Skin epidermis (tissue), 12 donors: ENCODE results near the gene MAML3.

Source experiments
- H3K27ac ChIP-seq, 21 experiments: fragments of 200-600 bp; sonication (generic) in 11 of 21; one replicate each; pipeline ENCODE4 v1.5.0; 2020; ENCODE audit warnings: mild to moderate bottlenecking in 3 of 21, inconsistent platforms in 2 of 21, moderate library complexity in 2 of 21
- H3K4me3 ChIP-seq, 7 experiments: fragments of 200-600 bp; sonication (generic) in 2 of 7; one replicate each; pipeline ENCODE4 v1.5.0; 2020; ENCODE audit warnings: inconsistent platforms in 2 of 7, mild to moderate bottlenecking in 2 of 7, moderate library complexity in 1 of 7

MAML3 gene

DNA sequence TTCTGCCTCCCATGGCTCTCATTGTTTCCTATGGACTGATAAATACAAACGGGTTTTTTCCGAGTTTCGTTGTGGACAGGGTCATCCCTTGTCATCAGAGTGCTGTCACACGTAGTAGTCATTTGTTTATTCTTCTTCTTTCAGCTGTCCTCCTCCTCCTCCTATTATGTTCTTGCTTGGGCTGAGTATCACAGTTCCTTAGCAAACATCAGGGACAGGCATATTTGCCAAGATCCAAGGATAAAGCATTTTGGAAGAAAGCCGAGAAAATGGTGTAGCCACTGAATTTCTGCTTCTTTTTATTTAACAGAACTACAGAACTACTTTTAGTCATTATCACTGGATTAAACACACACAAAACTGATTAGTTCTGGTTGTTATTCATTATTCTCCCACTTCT lies 167.9 kb downstream of the MAML3 start:
- Histone ChIP-seq H3K4me3 (no peak overlapping the region), H3K27ac (peak overlapping the region in 1 of 21 experiments; percentile 20)

DNA sequence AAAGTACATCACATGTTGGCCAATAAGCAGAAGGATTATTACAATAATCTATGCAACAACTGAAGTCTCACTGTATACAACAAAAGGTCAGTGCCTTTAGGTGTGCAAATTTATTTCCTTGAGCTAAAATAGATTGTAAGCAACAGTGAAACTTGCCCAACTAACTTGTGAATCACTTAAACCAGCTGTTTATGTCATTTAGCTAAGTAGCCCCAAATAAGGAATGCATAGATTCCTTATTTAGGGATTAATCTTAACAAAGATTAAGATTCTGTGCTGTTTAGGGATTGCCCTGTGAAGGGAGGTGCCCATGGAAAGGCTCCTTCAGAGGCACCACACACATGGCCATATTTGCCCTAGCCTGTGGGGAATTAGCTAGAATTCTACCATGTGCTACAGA lies 168.6 kb downstream of the MAML3 start:
- peak overlapping the region in 1 of 21 experiments; percentile 20 for H3K27ac ChIP-seq
- no peak overlapping the region for H3K4me3 ChIP-seq

DNA sequence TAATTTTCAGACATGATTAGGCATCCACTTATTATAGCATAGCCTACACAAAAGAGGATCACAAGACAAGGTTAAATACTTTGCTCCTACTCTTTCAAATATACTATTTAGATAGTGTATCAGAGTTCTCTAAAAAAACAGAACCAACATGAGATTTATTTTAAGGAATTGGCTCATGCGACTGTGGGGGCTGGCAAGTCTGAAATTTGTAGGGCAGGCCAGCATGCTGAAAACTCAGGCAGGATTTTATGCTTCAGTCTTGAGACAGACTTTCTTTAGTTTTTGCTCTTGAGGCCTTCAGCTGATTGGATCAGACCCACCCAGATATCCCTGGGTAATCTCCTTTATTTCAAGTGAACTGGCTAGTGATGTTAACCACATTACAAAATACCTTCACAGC lies 169.5 kb downstream of the MAML3 start:
- H3K27ac ChIP-seq = no peak overlapping the region
- H3K4me3 ChIP-seq = no peak overlapping the region

DNA sequence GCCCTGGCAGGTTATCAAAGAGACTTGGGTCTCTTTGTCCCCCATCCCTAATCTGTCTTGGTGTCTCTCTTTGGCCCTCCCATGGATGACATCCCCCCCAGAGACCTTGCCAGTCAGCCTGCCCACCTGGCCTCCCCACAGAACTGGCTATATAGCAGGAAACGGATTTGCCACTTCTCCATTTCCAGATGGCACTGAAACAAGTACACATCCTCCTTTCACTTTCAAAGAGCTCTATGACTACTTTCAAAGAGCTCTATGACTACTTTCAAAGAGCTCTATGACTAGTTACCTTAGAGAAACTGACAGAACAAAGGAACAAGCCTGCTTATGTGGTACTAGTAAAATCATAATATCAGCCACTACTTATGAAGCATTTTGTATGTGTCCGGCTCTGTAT lies 175.3 kb downstream of the MAML3 start:
- no peak overlapping the region for H3K4me3 ChIP-seq
- peak overlapping the region in 1 of 21 experiments; percentile 67 for H3K27ac ChIP-seq

DNA sequence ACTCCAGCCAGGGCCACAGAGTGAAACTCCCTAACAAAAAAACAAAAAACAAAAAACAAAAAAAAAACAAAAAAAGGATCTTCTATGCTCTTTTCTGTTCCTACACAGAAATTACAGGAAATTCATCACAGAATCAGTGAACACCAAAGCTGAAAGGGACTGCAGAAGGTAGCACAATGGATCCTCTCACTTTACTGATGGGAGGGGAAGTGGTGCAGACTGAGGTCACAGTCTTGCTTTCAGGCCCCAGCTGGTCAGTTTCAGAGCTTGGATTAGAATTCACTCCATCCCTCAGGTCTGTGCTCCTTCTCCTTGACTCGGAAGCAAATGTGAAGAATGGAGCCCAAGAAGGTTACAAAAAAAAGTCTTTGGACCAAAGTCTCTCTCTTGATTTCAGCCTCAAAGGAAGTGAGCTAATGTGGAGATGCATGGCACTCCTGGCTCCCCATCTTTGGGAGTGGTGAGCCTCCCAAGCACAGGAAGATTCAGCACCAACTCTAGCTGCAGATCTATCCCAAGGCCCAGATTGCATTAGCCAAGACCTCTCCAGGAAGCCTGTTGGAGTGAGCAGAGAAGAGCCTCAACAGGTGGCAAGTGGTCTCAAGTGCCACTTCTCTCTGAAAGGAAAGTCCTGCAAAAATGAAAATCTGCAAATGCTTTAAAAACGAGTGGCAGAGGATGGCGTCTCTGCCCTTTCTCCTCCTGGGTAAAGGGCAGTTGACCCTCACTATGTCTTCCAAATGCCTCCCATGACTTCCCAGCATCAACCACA lies 176.0 kb downstream of the MAML3 start:
- H3K27ac ChIP-seq = peak overlapping the region in 2 of 21 experiments; percentile 39 to 67
- no peak overlapping the region for H3K4me3 ChIP-seq

DNA sequence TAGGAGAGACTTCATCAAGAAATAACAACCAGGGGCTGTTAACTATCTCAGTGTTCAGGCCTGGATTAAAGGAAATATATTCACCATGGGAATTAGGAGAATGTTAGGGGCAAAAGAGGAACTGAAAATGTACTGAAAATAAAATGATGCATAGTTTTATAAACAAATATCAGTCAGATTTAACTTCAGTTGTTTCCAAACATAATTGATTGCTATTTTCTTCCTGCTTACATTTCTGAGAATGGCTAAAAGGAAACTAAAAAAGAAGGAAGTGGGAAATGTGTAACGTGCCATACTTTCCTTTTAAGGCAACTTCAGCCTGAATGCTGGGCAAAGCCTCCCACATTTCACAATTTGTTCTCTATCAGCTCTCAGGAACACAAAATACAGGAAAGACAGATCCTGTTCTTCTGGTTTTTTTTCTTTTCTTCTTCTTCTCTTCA lies 178.1 kb downstream of the MAML3 start:
- no peak overlapping the region for H3K4me3 ChIP-seq
- H3K27ac ChIP-seq = peak overlapping the region in 18 of 21 experiments; percentile 1 to 79 (median 68)

DNA sequence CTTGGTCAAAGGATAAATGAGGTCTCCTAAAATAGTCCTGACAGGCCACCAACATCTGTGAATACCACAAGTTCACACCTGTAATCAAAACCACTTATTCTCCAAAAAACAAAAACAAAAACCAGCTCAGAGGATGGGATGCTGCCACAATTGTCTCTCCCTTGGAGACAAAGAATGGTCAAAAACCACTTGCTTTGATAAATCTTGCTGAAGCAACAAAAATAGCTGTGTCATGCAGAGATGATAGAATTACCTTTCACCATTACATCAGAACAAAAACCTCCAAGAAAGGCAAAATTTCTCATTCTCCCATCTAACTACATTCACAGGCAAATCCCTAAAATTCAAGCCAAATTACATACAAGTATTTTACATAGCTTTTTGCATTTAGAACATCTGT lies 180.4 kb downstream of the MAML3 start:
- no peak overlapping the region for H3K27ac ChIP-seq
- no peak overlapping the region for H3K4me3 ChIP-seq

DNA sequence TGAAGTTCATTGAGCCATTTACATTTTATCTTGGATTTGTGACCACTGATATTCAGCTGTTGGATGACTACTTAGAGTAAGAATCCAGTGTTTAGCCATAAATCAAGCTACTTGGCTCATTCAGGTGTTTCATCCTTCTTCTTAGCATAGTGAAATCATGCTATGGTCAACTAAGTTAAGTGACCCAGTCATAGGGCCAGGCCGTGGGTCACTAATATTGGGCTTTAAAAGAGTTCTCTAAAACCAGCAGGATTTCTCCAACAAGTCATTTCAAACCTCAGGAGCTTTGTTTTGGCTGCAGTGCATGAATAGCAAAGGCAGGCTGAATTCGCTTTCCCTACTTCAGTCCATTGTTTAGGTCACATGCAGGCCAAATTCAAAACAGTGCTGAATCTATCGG lies 181.0 kb downstream of the MAML3 start:
- no peak overlapping the region for H3K27ac ChIP-seq
- H3K4me3 ChIP-seq = no peak overlapping the region

DNA sequence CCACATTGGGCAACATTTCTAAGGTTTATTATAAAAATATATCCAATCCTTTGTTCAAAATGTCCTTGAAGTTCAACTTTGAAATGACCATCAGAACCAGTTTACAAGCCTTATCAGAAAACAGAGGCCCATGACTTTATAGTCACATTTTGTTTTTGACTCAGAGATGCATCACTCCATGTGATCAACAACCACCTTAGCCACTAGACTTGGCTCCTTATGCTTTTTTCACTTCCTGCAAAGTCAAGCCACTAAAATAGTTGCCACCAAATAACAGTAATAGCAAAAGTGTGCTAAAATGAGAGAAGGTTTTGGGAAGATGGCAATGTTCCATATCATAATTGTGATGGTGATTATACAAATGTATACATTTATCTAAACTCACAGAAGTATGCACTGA lies 181.7 kb downstream of the MAML3 start:
- H3K27ac ChIP-seq = no peak overlapping the region
- no peak overlapping the region for H3K4me3 ChIP-seq

DNA sequence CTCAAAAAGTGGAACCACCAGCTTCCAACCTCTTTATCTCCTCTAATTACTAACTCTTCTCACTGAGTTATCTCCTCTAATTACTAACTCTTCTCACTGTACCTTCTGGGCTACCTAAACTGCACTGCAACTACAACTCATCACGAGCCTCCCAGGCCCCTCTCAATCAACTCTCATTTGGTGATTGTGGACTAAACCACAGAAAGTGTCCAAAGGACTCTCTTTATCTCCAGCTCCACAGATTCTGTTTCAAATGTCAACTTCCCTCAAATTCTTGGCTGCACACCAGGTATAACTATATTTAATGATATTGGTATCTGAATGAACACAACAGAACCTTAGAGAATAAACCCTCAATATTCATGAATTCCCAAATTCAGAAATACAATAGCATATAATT lies 182.9 kb downstream of the MAML3 start:
- H3K27ac ChIP-seq = no peak overlapping the region
- no peak overlapping the region for H3K4me3 ChIP-seq

DNA sequence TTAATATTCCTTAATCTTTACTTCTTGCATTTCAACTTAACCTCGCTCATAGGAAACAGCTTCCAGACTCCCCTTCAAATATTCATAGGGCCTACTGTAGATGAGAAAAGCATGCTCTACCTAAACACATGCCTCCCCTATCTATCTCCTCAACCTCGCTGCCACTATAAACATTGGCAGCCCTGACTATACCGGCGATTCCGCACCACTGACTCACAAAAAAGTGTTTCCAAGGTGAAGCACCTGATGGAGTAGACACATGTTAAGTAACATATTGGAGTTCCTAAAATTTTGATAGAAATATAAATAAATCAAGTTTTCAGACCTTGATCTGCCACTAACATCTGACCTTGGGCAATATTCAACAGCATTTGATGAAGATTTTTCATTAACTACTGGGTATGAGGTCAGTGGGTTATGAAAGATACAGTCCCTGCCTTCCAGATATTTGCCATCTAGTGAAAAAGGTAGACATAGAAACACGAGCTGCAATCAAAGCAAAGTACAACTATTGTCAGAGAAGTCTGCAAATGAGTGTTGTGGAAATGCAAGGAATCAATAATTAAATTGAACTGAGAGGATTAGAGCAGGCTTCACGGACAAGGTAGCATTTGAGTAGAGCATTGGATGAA lies 184.2 kb downstream of the MAML3 start:
- Histone ChIP-seq H3K4me3 (no peak overlapping the region), H3K27ac (no peak overlapping the region)

DNA sequence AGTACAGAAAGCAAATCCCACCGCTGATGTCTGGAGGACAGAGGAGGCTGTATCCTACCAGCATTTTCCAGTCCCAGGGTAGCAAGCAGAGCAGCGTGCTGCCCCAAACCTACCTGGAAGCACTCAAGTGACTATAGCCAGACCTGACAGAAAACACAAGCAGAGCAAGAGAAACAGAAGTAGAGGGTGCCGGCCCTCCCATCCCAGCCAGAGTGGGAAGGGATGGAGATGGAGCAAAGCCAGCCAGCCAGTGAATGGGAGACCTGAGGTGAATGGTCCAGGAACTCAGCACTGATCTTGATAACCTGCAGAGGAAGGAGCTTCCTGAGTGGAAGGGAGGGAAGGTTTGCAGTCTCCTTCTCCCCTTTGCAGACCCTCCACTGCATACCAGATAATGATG lies 185.2 kb downstream of the MAML3 start:
- Histone ChIP-seq H3K27ac (peak overlapping the region in 1 of 21 experiments; percentile 30), H3K4me3 (no peak overlapping the region)

DNA sequence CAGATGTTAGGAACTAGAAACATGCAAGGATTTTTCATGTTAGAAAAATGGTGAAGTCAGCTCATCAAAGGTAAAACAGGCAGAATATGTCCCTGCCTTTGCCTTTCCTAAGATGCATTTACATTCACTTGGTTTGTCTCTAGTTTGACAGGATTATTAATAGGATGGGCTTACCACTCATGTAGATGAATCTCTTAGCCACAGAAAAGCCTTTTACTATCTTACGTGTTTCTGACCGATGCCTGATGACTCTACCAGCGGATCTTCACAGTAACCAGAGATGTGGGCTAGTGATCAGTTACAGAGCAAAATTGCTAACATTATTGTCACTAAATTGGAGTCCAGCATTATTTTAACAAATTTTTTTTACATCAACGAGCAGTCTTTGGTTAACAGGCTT lies 187.6 kb downstream of the MAML3 start:
- Histone ChIP-seq H3K4me3 (no peak overlapping the region), H3K27ac (peak overlapping the region in 3 of 21 experiments; percentile 14 to 64 (median 21))

DNA sequence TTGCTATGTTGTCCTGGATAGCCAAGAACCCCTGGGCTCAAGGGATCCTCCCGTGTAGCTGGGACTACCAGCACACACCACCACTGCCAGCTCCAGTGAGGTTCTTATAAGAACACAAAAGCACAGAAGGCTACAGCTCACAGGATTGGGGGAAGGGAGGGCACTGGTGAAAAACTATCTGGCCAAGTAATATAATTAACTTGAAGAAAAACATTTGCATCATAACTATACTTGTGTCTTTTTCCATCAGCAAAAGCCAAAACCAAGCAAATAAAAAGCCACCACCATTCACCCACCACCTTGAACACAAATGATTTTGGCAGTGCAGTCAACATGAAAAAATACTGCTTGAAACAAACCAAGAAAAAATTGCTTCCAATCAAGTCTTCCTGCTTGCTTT lies 188.2 kb downstream of the MAML3 start:
- H3K27ac ChIP-seq = no peak overlapping the region
- no peak overlapping the region for H3K4me3 ChIP-seq

DNA sequence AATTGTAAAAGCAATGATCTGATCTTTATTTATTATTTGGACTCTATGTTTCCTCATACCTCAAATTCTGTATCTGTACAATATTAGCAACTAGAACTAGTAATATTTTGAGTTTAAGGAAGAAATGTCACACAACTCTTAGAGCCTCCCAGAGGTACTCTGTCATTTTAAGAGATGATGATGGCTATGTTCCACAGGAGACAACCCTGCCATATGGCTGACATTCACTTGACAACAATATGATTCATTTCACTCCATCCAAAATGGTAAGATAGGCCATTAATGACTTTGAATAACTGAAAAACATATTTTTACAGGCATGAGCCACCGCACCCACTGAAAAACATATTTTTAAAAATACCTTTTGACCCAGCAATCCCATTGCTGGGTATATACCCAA lies 190.3 kb downstream of the MAML3 start:
- Histone ChIP-seq H3K4me3 (no peak overlapping the region), H3K27ac (no peak overlapping the region)

DNA sequence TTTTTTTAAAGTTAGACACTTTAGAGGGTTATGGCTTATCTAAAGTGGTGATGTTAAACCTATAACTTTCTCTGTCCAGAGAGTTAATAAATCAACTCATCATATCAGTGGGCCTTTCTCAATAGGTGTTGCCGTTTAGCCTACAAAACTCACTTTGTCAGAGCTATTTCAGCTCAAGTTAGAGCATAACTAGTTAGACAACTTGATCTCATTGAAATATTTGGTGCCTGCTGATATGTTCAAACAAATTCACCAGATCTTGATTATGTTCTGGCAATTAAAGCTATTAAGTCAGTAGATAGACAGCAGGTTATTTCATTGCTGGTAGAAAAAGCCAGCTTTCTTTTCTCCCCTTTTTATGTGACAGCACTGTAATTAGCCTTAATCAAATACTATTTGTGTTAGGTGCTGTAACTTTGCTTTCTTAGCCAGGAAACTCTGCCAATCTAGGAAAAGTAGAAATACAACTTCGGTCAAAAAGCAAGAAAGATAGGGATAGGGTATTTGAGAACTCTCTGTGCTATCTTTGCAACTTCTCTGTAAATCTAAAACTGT lies 191.8 kb downstream of the MAML3 start:
- H3K27ac ChIP-seq = peak overlapping the region in 4 of 21 experiments; percentile 1 to 38 (median 16)
- H3K4me3 ChIP-seq = no peak overlapping the region

DNA sequence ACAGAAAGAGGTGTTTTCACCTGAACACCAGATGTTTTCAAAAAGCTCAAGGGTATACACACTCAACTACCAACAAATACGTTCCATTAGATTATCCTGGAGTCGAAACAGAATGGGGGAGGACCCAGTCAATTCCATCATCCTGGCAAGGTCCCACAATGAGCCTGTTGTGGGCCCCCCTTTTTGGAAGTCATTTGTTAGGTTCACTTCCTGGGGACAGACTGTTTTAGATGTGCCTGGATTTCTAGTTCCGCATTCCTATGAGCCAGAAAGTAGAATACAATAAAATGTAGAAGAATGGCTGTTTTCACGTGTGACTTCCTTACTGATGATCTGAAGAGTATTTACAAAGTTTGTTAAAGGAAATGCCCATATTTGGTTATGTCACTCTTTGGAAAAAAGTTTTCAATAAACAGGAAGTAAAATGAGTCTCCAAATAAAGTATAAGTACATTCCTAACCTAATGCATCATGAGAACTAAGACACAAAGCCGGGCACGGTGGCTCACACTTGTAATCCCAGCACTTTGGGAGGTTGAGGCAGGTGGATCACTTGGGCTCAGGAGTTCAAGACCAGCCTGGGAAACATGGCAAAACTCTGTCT lies 192.5 kb downstream of the MAML3 start:
- H3K27ac ChIP-seq = peak overlapping the region in 2 of 21 experiments; percentile 1 to 24

DNA sequence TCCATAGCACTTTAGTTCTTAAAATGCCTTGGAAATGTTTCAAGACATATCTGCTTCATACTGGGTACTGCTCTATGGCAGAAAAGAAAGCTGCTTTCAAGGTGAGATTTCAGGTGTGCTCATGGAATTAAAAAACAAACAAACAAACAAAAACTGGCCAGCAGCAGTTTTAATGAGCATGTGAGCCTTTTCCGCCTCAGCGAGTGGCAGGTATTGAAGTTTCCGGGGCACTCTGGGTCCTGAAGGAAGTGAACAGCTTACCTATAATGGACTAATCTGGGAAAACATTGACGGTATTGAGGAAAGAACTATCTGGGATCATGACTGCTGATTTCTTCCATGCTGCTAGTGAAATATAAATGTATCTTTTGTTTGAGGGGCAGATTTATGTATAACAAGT lies 194.6 kb downstream of the MAML3 start:
- Histone ChIP-seq H3K27ac (no peak overlapping the region), H3K4me3 (no peak overlapping the region)

More for the DNA sequence above, 192.5 kb downstream of the MAML3 start:
- no peak overlapping the region for H3K4me3 ChIP-seq

DNA sequence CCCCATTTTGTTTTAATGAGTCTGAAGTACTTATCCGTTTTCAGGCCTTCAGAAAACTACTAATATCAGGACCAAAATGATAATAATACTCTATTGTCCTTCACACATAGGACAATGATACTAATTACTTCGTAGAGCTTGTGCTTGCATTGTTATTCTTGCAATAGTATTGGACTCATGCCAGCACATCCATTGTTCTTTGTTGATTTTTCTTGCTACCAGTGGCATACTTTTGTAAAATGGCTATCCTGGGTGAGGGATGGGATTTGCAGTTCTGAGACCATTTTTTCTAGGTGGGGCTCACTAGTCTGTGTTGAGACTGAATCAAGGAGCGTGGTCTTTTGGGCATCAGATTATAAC lies 195.3 kb downstream of the MAML3 start:
- Histone ChIP-seq H3K27ac (no peak overlapping the region), H3K4me3 (no peak overlapping the region)

DNA sequence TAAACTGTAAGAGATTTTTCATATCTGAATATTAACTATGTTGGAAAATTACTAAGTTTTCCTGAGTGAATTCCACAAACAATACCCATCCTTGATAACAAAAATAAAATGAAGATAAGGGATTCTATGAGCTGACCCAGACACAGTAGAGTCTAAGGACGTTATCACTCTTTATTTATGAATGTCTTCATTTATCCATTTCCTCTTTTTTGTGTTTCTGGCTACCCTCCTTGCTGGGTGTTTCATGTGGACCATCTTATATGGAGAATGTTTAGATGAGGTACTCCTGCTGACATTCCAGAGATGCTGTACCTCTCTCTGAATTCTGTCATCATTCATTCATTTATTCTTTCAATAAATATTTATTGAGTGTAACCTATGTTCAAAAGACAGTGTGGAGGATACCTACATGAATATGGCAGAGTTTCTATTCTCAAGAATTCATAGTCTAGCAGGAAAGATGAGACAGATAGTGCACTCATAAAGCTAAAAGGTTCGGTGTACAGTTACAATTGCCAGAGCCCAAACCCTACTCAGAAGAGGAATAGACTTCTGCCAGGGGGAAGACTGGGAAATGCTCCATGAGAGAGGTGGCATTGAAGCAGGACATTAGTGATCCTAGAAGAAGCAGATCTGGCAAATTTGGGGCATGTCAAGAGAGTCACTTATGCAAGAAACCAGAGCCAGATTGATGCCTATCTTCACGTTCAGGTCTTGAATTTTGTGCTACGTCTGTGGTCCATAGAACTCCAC lies 195.8 kb downstream of the MAML3 start:
- Histone ChIP-seq H3K27ac (no peak overlapping the region), H3K4me3 (no peak overlapping the region)
